Activated T-cell treated with anti-CD3 and anti-CD28 coated beads, Interleukin-2, amount 50 U/mL, for 1 hour (primary cell): ENCODE measurements around the gene FNBP1.

ENCODE experiments used
- DNase-seq: peaks from one replicate; pipeline ENCODE4 v3.0.0-alpha.2; 2020

The FNBP1 gene

DNA sequence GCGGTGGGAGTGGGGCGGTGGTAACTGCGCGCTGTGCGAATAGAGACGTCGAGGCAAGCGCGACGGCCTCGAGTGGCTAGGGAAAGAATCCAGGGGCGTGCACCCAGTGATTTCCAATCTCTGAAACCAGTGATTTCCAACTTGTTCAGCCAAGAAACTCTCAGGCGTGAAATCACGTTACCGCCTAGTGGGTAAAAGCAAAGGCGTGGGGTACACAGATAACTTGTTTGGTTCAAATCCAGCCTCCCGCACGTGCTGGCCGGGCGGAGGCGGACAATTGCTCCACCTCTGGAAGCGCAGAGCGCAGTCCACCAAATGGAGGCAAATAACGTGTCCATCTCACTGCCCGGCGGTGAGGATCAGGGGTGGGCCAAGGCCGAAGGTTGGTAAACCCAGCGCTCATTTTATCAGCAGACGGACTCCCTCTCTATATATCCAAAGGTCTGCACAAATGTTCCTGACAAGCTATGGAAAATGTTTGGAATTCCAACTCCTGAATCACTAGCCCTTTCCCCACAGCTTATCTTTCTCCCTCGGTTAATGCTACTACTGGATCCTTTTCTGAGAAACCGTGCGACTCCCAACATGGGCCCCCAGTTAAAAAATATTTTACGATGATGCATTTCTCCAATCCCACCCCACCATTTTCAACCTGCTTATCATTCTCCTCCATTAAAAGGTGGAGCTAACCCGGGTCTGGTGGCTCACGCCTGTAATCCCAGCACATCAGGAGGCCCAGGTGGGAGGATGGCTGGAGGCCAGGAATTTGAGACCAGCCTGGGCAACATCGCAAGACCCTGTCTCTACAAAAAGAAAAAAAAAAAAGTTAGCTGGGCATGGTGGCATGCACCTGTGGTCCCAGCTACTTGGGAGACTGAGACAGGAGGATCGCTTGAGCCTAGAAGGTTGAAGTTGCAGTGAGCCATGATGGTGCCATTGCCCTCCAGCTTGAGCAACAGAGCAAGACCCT, 950 bp upstream of the FNBP1 start:
- no peak for DNase-seq

DNA sequence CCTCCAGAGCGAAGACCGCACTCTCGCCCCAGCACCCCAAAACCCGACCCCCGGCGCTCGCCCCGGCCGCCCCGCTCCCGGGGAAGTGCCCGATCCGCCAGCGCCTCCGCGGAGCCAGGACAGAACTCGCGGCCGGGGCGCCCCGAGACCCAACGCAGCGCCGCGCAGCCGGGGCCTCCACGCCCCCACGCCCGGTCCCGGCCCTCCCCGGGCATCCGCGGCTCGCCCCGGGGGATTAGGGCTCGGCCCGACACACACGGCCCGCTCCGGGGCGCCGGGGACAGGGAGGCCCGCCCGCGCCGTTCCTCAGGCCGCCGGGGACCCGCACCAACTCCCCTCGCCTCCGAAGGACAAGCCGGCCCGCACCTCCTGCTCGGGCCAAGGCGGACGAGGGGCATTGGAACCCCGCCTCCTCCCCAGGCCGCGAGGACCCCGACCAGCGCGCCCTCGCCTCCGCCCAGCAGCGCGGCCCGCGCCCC, 544 bp downstream of the FNBP1 start:
- peak; percentile 59 for DNase-seq

DNA sequence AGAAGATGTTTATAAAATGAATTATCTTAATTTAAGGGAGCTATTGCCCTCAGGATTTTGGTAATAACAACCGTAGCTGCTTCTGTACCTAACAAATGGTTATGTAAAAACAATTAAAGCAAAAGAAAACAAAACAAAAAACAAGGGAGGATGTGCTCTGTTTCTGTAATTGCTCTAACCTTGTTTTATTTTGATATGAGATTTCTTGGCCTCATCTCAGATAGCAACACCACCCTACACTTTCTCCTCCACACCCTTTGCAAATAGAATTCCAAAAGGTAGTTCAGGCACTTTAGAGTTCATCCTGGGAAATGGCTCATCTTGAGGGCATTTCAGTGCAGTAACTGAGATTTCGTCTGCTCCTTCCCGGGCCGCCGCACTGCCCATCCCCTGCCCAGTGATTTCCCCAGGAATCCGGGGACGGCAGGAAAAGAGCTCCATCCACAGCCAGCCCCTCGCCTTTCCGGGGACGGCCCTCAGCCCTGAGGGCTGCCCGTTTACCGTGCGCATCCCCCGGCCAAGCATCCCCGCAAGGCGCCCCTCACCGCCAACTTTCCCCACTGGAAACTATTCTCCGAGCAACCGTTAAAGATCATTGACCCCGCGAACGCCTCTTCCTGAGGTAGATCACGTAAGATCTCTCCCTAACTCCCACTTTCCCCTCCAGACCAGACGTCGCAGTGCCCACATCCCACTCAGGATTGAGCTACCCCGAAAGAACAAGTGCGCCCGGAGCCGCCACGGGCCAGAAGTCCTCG, 1.2 kb downstream of the FNBP1 start:
- DNase-seq: no peak

DNA sequence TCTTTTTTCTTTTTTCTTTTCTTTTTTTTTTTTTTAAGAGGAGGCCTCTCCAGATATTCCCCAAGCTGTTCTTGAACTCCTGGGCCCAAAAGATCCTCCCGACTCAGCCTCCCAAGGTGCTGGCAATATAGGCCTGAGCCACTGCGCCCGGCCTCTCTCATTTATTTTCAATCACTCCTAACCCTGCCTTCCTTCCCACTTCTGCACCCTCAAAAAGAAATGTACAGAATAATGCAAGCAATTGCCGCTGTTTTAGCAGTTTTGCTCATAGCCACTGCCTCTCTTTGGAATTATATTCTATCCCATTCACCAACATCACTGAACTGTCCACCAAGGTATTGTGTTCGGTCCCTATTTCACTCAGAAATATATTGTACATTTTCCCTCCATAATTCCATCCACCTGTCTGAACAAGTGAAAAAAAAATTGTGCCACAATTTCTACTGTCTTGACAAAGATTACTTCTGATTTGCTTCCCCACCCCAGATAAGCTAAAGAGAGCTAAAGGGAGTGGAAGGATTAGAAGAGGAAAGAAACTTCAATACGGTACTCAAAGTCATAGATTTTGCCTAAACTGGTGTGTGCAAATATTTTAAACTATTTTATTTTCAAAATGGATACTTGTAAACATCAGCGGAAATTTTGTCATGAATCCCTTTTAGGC, 1.9 kb downstream of the FNBP1 start:
- no peak for DNase-seq

DNA sequence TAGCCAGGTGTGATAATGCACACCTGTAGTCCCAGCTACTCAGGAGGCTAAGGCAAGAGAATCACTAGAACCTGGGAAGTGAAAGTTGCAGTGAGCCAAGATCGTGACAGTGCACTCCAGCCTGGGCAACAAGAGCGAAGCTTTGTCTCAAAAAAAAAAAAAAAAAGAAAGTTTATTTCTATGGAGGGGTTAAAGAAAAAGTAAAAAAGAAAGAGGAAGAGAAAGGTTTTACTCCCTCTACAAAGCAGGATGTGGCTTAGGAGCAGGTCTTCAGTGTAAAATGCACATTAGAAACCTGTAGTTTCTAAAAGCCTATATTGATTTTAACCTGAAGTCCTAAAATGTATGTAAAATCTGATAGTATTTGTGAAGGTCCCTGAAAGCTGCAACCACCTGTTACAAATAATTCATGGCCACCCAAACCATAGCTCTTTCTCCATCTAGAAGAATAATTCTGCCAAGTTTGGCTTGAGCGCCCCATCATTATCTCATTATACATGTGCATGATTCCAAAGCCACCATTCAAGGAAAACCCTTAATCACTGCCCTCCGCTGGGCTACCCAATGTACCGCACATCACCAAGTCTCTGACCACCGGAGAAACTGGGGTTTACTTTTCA, 3.4 kb downstream of the FNBP1 start:
- no peak for DNase-seq

DNA sequence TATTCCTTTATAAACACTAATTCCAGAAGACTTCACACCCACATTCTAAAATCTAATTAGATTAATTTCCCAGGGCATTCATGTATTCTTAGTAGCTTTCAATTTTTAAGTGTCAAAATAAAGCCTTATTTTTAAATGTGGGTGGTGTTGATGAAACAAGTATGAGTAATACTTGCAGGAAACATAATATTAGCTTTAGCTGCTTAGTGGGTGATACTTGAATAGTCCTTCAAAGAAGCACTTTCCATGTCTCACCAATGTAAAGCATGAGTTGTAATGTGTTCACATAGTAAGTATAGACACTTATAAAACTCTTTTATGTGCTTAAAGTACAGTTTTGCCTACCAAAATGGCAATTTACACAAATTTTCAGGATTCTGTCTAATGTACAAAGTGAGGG, 6.9 kb downstream of the FNBP1 start:
- no peak for DNase-seq

DNA sequence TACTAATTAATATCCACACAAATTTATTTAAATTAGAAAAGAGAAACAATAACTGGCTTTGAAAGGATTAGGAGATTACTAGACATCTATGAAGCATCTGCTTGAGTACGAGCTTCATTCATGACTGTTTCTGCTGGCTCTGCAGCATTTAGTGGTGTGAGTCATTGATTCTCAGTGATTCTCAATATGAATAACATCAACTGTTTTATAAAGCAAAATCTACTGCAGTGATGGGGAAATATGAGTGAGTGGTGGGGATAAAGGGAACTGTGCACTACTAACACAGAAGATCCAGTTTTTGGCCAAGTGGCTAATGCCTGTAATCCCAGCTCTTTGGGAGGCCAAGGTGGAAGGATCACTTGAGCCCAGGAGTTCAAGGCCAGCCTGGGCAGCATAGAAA, 8.4 kb downstream of the FNBP1 start:
- no peak for DNase-seq

DNA sequence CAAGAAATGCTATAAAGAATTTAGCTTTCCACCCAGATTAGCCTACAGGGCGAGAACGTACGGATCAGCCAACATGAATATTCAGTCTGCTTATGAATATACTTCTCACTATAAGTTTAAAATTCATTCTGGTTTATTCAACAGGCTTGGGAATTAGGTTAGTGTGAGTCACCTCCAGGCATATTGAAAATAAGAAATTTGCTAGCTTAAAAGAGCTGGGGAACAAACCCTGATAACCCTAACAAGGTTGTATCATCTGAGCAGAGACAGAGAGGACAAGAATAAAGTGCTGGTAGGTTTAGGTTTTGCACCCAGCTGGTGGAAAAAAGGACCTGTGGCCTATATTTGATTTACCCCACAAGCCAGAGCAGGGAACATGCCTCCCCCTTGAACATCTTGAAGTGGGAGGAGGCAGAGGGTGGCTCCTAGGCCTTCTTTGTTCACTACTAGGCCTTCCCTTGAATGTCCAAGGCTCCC, 12.3 kb downstream of the FNBP1 start:
- DNase-seq: no peak

DNA sequence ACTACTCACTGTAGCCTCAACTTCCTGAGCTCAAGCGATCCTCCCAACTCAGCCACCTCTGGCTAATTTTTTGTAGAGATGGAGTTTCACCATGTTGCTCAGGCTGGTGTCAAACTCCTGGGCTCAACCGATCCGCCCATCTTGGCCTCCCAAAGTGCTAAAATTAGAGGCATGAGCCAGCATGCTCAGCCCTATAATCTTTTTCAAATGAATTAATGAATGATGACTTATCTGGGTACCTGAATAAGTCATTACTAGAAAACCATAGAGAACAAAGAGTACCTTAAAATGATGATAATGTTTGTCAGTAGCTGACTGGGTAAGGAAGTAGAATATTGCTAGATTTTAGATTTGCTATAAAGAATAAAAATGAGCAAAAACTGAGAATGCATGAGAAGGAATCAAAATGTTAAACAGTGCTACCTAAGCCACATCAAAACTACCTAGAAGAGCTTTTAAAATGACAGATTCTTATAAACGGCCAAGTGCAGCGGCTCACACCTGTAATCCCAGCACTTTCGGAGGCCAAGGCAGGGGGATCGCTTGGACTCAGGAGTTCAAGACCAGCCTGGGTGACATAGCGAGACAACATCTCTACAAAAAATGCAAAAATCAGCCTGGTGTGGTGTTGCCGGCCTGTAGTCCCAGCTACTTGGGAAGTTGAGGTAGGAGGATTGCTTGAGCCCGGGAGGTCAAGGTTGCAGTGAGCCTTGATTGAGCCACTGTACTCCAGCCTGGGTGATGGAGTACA, 13.6 kb downstream of the FNBP1 start:
- DNase-seq: no peak

DNA sequence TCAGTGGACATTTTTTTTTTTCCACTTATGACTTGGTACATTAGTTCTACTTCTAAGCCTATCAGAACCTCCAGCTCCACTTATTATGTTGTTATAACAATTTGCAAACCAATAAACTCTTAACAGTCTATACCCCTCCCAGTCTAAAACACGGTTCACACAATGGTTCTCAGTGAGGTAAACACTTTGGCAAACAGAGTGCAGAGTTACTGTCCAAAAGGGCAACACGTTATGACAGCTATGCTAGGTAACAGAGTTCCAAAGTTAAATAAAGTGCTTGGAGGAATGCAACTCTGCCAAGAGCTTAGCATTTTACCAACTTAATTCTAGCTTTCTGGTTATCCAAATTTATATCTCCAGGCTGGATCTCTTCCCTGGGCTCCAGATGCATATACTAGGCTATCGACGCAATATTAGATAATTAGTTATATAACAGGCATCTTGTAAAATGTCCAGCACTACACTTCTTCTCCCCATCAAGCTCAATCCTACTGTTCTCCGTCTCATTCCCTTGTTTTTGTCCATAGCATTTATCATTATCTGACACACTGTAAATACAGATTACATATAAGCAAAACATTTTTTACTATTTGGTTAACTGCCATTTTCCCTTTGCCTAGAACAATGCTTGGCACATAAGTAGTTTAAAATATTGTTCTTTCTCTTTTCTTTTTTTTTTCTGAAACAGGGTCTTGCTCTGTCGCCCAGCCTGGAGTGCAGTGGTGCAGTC, 14.3 kb downstream of the FNBP1 start:
- no peak for DNase-seq

DNA sequence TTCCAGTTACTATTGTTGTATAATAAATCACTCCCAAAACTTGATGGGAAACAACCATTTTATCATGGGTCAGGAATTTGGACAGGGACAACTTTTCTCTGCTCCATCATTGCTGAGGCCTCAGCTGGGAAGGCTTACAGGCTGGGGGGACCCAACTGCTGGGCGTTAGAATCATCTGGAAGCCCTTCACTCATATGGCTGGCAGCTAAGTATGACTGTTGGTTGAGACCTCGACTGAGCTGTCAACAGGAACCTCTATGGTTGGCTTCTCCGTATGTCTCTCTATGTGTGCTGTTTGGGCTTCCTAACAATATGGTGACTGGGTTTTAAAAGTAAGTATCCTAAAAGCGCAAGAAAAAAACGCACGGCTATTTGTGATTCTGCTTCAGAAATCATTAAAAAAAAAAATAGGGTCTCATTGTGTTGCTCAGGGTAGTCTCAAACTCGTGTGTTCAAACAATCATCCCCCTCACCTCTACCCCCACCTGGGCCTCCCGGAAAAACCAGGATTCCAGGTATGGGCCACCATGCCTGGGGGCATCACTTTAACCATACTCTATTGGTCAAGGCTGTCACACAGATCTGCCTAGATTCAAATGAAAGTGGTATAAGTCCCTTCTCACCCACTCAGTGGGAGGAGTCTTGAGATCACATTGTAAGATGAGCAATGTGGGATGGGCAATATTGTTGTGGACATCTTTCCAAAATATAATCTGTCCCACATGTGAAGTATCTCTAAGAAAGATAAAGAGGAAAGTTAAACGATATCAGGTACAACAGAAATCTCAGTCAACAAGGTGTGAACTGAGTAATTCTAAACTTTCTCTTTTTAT, 15.2 kb downstream of the FNBP1 start:
- DNase-seq: no peak

DNA sequence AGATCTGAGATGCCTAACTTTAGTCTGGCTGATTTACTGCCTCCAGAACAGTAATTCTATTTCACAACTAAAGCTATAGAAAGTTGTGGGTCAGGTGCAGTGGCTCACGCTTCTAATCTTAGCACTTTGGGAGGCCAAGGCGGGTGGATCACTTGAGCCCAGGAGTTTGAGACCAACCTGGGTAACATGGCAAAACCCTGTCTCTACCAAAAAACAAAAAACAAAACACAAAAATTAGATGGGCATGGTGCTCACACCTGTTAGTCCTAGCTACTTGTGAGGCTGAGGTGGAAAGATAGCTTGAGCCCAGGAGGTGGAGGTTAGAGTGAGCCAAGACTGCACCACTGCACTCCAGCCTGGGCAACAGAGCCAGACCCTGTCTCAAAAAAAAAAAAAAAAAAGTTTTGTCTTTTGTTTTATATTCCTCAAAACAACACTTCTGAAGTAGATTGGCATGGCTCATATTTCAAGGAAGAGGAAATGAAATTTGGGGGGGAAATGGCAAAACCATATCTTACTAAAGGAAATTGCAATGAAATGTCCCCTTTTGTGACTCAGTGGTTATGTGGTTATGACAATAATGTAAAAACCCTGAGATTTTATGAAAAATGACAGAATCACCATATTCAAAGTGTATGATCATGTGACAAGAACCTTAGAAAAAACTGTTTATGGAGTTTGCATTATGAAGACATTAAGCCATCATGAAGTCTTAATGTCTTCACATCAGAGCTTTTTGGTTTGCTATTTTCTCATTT, 16.2 kb downstream of the FNBP1 start:
- no peak for DNase-seq

DNA sequence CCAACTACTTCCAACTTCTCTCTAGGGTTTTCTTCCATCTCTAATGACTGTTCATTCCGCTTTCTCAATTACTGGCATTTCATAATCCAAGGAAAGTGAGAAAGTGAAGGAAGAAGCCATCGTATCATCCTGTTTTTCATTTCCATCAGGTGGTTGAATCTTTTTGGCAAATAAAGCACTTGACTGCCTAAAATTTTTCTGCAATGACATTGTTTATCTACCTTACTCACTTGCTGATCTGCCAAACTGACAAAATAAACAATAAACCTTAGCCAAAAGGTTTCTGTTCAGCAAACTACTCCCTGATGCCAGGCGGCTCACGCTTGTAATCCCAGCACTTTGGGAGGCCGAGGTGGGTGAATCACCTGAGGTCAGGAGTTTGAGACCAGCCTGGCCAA, 18.4 kb downstream of the FNBP1 start:
- no peak for DNase-seq

DNA sequence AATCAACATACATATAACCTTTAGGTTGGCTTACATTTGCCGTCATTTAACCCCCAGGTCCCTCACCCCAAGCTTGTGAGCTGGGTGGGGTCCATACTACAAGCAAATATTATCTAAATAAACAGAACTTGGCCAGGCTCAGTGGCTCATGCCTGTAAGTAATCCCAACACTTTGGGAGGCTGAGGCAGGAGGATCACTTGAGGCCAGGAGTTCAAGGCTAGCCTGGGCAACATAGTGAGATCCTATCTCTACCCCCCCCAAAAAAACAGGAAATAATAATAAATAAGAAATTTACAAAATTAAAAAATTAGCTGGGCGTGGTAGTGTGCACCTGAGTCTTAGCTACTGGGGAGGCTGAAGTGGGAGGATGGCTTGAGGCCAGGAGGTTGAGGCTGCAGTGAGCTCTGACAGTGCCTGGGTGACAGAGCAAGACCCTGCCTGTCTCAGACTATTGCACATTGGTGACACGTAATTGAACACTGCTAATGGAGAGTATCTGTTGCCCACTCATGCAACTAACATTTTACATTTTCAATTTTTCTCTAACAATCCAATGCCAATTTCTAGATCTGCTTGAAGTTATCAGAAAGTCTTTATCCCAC, 18.9 kb downstream of the FNBP1 start:
- DNase-seq: no peak

DNA sequence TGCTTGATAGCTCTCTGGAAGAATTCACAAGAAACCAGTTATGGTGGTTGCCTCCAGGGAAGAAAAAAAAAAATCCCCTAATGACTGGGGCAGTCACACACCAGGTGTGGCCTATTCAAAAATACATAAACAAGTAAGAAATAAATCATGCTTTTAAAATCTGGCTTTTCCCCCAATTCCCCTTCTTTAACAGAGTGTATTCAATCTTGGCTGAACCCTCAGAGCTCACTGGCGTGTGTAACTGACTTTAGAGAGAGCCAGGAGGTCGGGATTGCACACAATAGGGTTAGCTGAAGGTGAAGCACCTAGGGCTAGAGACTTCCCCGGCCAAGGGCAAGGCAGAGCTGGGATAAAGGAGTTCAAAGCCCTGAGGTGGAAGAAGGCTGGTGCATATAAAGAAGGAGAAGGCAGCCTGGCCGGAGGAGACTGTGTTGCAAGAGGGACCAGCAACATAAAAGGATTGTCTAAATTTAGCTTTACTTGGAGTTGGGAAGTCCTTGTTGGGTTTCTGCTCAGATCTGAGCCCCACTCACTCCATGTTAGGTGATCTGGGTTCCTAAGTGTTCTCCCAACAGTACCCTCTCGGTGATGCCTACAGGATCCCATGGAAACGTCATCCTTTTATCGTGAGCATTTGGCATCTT, 19.7 kb downstream of the FNBP1 start:
- DNase-seq: no peak

DNA sequence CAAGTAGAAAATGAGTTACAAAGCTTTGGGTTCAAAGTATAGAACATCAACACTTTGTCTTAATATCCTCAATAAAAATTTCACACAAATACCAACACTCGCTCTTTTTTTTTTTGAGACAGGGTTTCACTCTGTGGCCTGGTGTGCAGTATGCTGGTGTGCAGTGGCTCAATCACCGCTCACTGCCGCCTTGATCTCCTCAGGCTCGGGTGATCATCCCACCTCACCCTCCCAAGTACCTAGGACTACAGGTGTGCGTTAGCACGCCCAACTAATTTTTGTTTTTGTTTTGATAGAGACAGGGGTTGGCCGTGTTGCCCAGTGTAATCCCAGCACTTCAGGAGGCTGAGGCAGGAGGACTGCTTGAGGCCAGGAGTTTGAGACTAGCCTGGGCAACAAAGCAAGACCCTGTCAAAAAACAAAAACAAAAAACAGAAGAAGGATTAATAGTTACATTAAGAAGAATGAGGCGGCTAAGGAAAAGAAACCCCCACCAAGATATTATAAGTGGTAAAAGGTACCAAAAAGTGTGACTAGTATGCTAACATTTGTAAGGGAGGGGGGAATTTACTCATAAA, 20.3 kb downstream of the FNBP1 start:
- no peak for DNase-seq

DNA sequence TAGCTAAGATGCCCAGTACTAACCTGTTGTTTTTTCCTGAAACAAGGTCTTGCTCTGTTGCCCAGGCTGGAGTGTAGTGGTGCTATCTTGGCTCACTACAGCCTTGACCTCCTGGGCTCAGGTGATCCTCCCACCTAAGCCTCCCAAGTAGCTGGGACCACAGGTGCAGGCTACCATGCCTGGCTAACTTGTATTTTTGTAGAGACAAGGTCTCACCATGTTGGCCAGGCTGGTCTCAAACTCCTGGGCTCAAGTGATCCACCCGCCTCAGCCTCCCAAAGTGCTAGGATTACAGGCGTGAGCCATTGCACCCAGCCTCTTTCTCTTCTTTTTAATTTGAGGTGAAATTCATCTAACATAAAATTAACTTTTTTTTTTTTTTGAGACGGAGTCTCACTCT, 21.1 kb downstream of the FNBP1 start:
- peak; percentile 19 for DNase-seq

DNA sequence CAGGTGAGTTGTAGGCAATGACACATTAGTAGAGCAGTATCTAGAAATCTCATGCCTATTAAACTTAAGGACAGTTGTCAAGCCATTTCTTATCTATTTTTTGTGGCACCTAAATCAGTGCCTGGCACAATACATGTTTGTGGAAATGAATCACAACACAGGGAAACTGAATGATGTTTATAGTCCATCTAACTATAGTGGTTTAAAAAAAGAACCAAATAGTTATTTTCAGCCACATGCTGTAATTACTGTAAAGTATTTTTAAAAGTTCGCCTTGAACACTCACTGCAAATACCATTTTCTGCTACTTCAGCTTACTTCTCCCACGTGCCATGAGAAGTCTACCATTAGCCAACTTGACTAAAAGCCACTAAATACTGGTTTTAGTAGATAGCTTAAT, 21.9 kb downstream of the FNBP1 start:
- no peak for DNase-seq
